Measurements from ENCODE around the gene ATP9A.

The ATP9A gene

GRCh38 chr20:51597389-51598231 lies 170.6 kb downstream of the ATP9A start:
- H3K4me3 ChIP-seq (ENCODE audit: extremely low read depth, insufficient read depth, low read length, poor library complexity, severe bottlenecking), result no peak overlapping the region
- no peaks in the 10 kb centered on the region for H3K36me3 ChIP-seq (ENCODE audit: control insufficient read depth, insufficient read depth, low read length)
- H3K27ac ChIP-seq (ENCODE audit: low read depth, low read length, severe bottlenecking), result no peak overlapping the region
- no peaks in the 10 kb centered on the region for H3K9me3 ChIP-seq (ENCODE audit: control insufficient read depth, low read length)
- WGBS, 2 experiments (ENCODE audit: insufficient coverage in 2 of 2), result 50 to 80% methylated on average over 1 to 2 of the region's 7 CpGs
- H3K4me1 ChIP-seq (ENCODE audit: control insufficient read depth, insufficient read depth, low read length, poor library complexity, severe bottlenecking), result peaks cover 26% of the 10 kb centered on the region

- Histone ChIP-seq H3K4me1 (ENCODE audit: control insufficient read depth, insufficient read depth, low read length, poor library complexity, severe bottlenecking) (peaks cover 26% of the 10 kb centered on the region), H3K36me3 (ENCODE audit: control insufficient read depth, insufficient read depth, low read length) (no peaks in the 10 kb centered on the region), H3K27ac (ENCODE audit: low read depth, low read length, severe bottlenecking) (no peak overlapping the region), H3K4me3 (ENCODE audit: extremely low read depth, insufficient read depth, low read length, poor library complexity, severe bottlenecking) (no peak overlapping the region), H3K9me3 (ENCODE audit: control insufficient read depth, low read length) (no peaks in the 10 kb centered on the region)
- 86 to 88% methylated on average over 12 of the region's 14 CpGs for WGBS, 2 experiments (ENCODE audit: insufficient coverage in 2 of 2)
Measured at GRCh38 chr20:51596668-51597388, 171.4 kb downstream of the ATP9A start.

DNA sequence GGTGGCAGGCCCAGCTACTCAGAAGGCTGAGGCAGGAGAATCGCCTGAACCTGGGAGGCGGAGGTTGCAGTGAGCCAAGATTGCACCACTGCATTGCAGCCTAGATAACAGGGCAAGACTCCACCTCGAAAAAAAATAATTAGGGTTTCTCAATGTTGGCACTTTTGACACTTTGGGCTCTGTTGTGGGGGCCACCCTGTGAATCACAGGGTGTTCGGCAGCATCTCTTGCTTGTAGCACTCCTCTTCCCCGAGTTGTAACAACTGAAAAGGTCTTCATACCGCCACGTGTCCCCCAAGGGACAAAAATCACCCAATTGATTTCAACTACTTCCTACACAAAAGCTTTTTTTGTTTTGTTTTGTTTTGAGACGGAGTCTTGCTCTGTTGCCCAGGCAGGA lies 172.4 kb downstream of the ATP9A start:
- H3K9me3 ChIP-seq (ENCODE audit: control insufficient read depth, low read length), result no peaks in the 10 kb centered on the region
- WGBS, 2 experiments (ENCODE audit: insufficient coverage in 2 of 2), result 96 to 98% methylated on average over 6 to 7 of the region's 8 CpGs
- no peak overlapping the region for H3K27ac ChIP-seq (ENCODE audit: low read depth, low read length, severe bottlenecking)

DNA sequence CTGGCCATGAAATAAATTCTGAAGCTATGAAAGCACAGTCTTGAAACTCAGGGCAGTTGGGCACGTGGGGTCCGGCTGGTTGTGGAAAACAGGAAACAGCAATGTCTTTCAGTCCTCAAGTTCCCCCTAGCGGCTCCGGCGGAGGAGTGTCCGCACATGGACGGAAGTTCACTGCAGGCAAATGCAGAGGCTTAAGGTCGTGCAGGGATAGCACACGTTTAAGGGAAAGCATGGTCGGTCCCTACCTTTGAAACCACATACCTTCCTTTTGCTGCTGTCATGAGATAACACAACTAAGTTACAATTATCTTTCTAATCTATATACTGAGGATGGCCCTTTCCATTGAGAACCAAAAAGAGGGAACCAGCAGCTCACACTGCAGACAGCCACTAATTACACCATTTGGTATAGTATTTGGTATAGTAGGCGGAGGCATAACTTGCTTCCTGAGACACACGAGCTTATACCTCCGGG lies 173.1 kb downstream of the ATP9A start:
- Histone ChIP-seq H3K9me3 (ENCODE audit: control insufficient read depth, low read length) (no peaks in the 10 kb centered on the region), H3K27ac (ENCODE audit: low read depth, low read length, severe bottlenecking) (no peak overlapping the region), H3K4me3 (ENCODE audit: extremely low read depth, insufficient read depth, low read length, poor library complexity, severe bottlenecking) (no peak overlapping the region), H3K4me1 (ENCODE audit: control insufficient read depth, insufficient read depth, low read length, poor library complexity, severe bottlenecking) (peaks cover 14% of the 10 kb centered on the region), H3K36me3 (ENCODE audit: control insufficient read depth, insufficient read depth, low read length) (no peaks in the 10 kb centered on the region)
- 16 to 21% methylated on average over 9 to 12 of the region's 13 CpGs for WGBS, 2 experiments (ENCODE audit: insufficient coverage in 2 of 2)

More for the DNA sequence above, 172.4 kb downstream of the ATP9A start:
- H3K4me3 ChIP-seq (ENCODE audit: extremely low read depth, insufficient read depth, low read length, poor library complexity, severe bottlenecking), result no peak overlapping the region
- H3K36me3 ChIP-seq (ENCODE audit: control insufficient read depth, insufficient read depth, low read length), result no peaks in the 10 kb centered on the region
- peaks cover 21% of the 10 kb centered on the region for H3K4me1 ChIP-seq (ENCODE audit: control insufficient read depth, insufficient read depth, low read length, poor library complexity, severe bottlenecking)

- H3K4me1 ChIP-seq (ENCODE audit: control insufficient read depth, insufficient read depth, low read length, poor library complexity, severe bottlenecking), result peaks cover 8% of the 10 kb centered on the region
- H3K4me3 ChIP-seq (ENCODE audit: extremely low read depth, insufficient read depth, low read length, poor library complexity, severe bottlenecking), result no peak overlapping the region
- no peak overlapping the region for H3K27ac ChIP-seq (ENCODE audit: low read depth, low read length, severe bottlenecking)
- WGBS, 2 experiments (ENCODE audit: insufficient coverage in 2 of 2), result 74 to 81% methylated on average over 7 to 9 of the region's 12 CpGs
- H3K36me3 ChIP-seq (ENCODE audit: control insufficient read depth, insufficient read depth, low read length), result no peaks in the 10 kb centered on the region
- H3K9me3 ChIP-seq (ENCODE audit: control insufficient read depth, low read length), result no peaks in the 10 kb centered on the region
Measured at GRCh38 chr20:51594236-51595057, 173.7 kb downstream of the ATP9A start.

DNA sequence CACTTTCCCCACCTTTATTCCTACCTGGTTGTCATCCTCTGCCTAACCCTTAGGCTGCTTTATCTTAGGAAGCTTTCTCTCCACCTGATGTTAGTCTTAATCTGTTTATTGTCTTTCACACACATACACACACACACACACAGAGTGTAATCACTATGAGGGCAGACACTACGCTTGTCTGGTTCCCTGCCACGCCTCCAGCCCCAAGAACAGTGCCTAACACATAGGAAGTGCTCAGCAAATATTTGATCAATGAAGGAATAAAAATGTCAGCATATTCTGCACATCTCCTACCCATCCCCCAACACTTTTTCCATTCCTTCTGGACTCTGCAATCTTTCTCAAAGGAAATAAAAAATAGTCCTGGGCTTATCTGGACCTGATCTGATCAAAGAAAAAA lies 174.6 kb downstream of the ATP9A start:
- Histone ChIP-seq H3K36me3 (ENCODE audit: control insufficient read depth, insufficient read depth, low read length) (no peaks in the 10 kb centered on the region), H3K4me3 (ENCODE audit: extremely low read depth, insufficient read depth, low read length, poor library complexity, severe bottlenecking) (no peak overlapping the region), H3K27ac (ENCODE audit: low read depth, low read length, severe bottlenecking) (no peak overlapping the region), H3K4me1 (ENCODE audit: control insufficient read depth, insufficient read depth, low read length, poor library complexity, severe bottlenecking) (peaks cover 4% of the 10 kb centered on the region), H3K9me3 (ENCODE audit: control insufficient read depth, low read length) (no peaks in the 10 kb centered on the region)
- WGBS, 2 experiments (ENCODE audit: insufficient coverage in 2 of 2), result no CpG with 5 or more reads among the region's 2 CpGs

- WGBS, 2 experiments (ENCODE audit: insufficient coverage in 2 of 2), result 95 to 98% methylated on average over 6 to 8 of the region's 8 CpGs
- Histone ChIP-seq H3K9me3 (ENCODE audit: control insufficient read depth, low read length) (no peaks in the 10 kb centered on the region), H3K4me1 (ENCODE audit: control insufficient read depth, insufficient read depth, low read length, poor library complexity, severe bottlenecking) (peaks cover 4% of the 10 kb centered on the region), H3K4me3 (ENCODE audit: extremely low read depth, insufficient read depth, low read length, poor library complexity, severe bottlenecking) (no peak overlapping the region), H3K27ac (ENCODE audit: low read depth, low read length, severe bottlenecking) (no peak overlapping the region), H3K36me3 (ENCODE audit: control insufficient read depth, insufficient read depth, low read length) (no peaks in the 10 kb centered on the region)
Measured at GRCh38 chr20:51592564-51592963, 175.6 kb downstream of the ATP9A start.

DNA sequence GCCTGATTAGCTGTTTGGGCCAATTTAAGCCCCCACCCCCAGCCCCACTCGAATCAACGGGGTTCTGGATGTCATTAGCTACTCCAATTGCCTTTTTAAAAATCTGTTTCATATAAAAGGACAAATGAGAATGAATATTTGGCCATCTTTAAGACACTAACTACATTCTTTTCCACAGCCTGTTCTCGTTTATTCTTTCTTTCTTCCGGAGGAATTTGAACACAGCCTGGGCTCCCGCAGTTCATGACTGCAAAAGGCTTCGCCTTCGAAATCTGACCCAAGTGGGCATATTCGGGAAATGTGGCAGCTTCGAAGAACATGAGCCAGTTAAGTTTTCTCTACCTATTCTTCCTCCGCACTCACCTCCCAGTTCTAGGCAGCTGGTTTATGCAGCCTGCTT lies 176.3 kb downstream of the ATP9A start:
- Histone ChIP-seq H3K27ac (ENCODE audit: low read depth, low read length, severe bottlenecking) (no peak overlapping the region), H3K4me1 (ENCODE audit: control insufficient read depth, insufficient read depth, low read length, poor library complexity, severe bottlenecking) (peaks cover 4% of the 10 kb centered on the region), H3K4me3 (ENCODE audit: extremely low read depth, insufficient read depth, low read length, poor library complexity, severe bottlenecking) (no peak overlapping the region), H3K9me3 (ENCODE audit: control insufficient read depth, low read length) (no peaks in the 10 kb centered on the region), H3K36me3 (ENCODE audit: control insufficient read depth, insufficient read depth, low read length) (no peaks in the 10 kb centered on the region)
- WGBS, 2 experiments (ENCODE audit: insufficient coverage in 2 of 2), result 84 to 90% methylated on average over 8 of the region's 10 CpGs

GRCh38 chr20:51588762-51589161 lies 179.4 kb downstream of the ATP9A start:
- Histone ChIP-seq H3K27ac (ENCODE audit: low read depth, low read length, severe bottlenecking) (no peak overlapping the region), H3K9me3 (ENCODE audit: control insufficient read depth, low read length) (no peaks in the 10 kb centered on the region), H3K4me3 (ENCODE audit: extremely low read depth, insufficient read depth, low read length, poor library complexity, severe bottlenecking) (no peak overlapping the region), H3K36me3 (ENCODE audit: control insufficient read depth, insufficient read depth, low read length) (no peaks in the 10 kb centered on the region), H3K4me1 (ENCODE audit: control insufficient read depth, insufficient read depth, low read length, poor library complexity, severe bottlenecking) (no peaks in the 10 kb centered on the region)
- 90% methylated on average over 2 of the region's 3 CpGs; no CpG with 5 or more reads in 1 of the 2 experiments for WGBS, 2 experiments (ENCODE audit: insufficient coverage in 2 of 2)

DNA sequence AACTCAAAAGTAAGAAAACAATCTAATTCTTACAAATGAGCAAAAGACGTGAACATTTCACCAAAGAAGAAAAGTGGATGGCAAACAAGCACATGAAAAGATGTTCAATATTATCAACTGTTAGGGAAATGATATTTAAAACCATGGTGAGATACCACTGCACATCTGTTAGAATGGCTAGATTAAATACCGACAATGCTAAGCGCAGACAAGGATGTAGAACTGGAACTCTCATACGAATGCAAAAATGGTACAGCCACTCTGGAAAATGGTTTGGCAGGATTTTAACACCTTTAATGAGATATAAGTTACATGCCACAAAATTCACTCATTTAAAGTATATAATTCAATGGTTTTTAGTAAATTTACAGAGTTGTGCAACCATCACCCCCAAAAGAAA lies 181.0 kb downstream of the ATP9A start:
- Histone ChIP-seq H3K4me3 (ENCODE audit: extremely low read depth, insufficient read depth, low read length, poor library complexity, severe bottlenecking) (no peak overlapping the region), H3K4me1 (ENCODE audit: control insufficient read depth, insufficient read depth, low read length, poor library complexity, severe bottlenecking) (no peaks in the 10 kb centered on the region), H3K9me3 (ENCODE audit: control insufficient read depth, low read length) (no peaks in the 10 kb centered on the region), H3K36me3 (ENCODE audit: control insufficient read depth, insufficient read depth, low read length) (no peaks in the 10 kb centered on the region), H3K27ac (ENCODE audit: low read depth, low read length, severe bottlenecking) (no peak overlapping the region)
- 100% methylated on average over 1 to 2 of the region's 4 CpGs for WGBS, 2 experiments (ENCODE audit: insufficient coverage in 2 of 2)
